Esophagus muscularis mucosa (tissue), 2 donors: ENCODE data around the gene FPR1.

Experiments used
- POLR2A ChIP-seq: fragments of 450-650 bp; IDR thresholded peaks from one replicate; pipeline ENCODE4 v1.6.1; 2017; ENCODE audit warnings: antibody characterized with exemption, moderate library complexity, mild to moderate bottlenecking, low read depth
- POLR2AphosphoS5 ChIP-seq, 2 donors: sonication (generic); formaldehyde crosslinking; IDR thresholded peaks; one replicate each; pipeline ENCODE4 v1.6.1; 2017; ENCODE audit warnings: antibody characterized with exemption in 2 of 2

DNA sequence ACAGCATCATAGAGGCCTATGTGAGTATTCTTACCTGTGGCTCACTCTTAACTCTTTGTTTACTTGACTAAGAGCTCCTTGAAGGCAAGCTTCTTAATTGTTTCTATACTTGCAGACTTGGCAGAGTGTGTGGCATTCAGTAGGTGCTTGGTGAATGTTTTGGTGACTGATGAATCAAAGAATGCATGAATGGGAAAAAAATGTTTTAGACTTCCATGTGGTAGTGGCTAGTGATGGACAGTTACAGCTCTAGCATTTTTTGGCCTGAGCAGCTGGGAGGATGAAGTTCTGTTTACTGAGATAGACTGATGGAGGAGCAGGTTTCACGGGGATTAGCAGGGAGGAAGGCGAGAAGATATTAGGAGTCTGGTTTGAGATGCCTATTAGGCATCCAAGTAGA, 41.5 kb downstream of the FPR1 start:
- no peak for TF ChIP-seq POLR2A
- no peak for TF ChIP-seq POLR2AphosphoS5 (IDR thresholded peaks at IDR 0.05)
